PC-9 (cell line): ENCODE results near the gene USP10.

Source experiments
- EZH2 ChIP-seq: fragments of 200-600 bp; sonication (generic); IDR thresholded peaks from 2 replicates; pipeline ENCODE4 v1.8.0; 2017; ENCODE audit warnings: antibody characterized with exemption, low read depth
- TF ChIP-seq, protein P1 (sequence below): fragments of 200-600 bp; sonication (generic); conservative IDR thresholded peaks from 2 replicates; pipeline ENCODE4 v1.6.1; 2017; ENCODE audit warnings: mixed run types, antibody characterized with exemption, mild to moderate bottlenecking, moderate library complexity

GRCh38 chr16:84692451-84693214 is 7.2 kb upstream of the USP10 start:
- TF ChIP-seq, protein P1, sequence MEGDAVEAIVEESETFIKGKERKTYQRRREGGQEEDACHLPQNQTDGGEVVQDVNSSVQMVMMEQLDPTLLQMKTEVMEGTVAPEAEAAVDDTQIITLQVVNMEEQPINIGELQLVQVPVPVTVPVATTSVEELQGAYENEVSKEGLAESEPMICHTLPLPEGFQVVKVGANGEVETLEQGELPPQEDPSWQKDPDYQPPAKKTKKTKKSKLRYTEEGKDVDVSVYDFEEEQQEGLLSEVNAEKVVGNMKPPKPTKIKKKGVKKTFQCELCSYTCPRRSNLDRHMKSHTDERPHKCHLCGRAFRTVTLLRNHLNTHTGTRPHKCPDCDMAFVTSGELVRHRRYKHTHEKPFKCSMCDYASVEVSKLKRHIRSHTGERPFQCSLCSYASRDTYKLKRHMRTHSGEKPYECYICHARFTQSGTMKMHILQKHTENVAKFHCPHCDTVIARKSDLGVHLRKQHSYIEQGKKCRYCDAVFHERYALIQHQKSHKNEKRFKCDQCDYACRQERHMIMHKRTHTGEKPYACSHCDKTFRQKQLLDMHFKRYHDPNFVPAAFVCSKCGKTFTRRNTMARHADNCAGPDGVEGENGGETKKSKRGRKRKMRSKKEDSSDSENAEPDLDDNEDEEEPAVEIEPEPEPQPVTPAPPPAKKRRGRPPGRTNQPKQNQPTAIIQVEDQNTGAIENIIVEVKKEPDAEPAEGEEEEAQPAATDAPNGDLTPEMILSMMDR, result no peak
- no peak for TF ChIP-seq EZH2
